ENCODE measurements around the gene TSFM. TPM values are rescaled to one million over a fixed set of nuclear protein-coding genes. Genes with fewer than 3 reads are reported as not detected.
A peak's percentile ranks its signal among the peaks of the same experiment; 100 is the strongest.

TSFM gene
- 10 to 100 TPM; 35.9 to 50.2 TPM for total RNA-seq

- Mint-ChIP-seq H3K36me3 (peaks cover 8 to 13% of the 10 kb centered on the region in 2 donors), H3K27ac (peak within 1 kb of the TSS; percentile 93 to 97), H3K9me3 (no peaks in the 10 kb centered on the region)
- ATAC-seq, result peak; percentile 85 to 94
- DNase-seq (ENCODE audit: low spot score in 2 of 2), result peak; percentile 93 to 97
Measured at GRCh38 chr12:57782608-57783465, at the start of gene TSFM. Gene TSFM, plus strand, starts transcription at chr12:57782787. Its CDS starts 15 bp downstream, at chr12:57782802.

GRCh38 chr12:57733928-57734327, 48.7 kb upstream of the TSFM start:
- no peak overlapping the region for H3K27ac Mint-ChIP-seq
- ATAC-seq (no peak), DNase-seq (ENCODE audit: low spot score in 2 of 2) (no peak)
- H3K36me3 Mint-ChIP-seq, result peaks cover 5 to 23% of the 10 kb centered on the region in 2 donors
- no peaks in the 10 kb centered on the region for H3K9me3 Mint-ChIP-seq

GRCh38 chr12:57734591-57734990, 48.0 kb upstream of the TSFM start:
- DNase-seq (ENCODE audit: low spot score in 2 of 2) (no peak), ATAC-seq (no peak)
- Mint-ChIP-seq H3K27ac (peak overlapping the region; percentile 2 to 20), H3K9me3 (no peaks in the 10 kb centered on the region), H3K36me3 (peaks cover 5 to 28% of the 10 kb centered on the region in 2 donors)

GRCh38 chr12:57735198-57735855, 47.3 kb upstream of the TSFM start:
- DNase-seq (ENCODE audit: low spot score in 2 of 2), result no peak
- H3K9me3 Mint-ChIP-seq, result no peaks in the 10 kb centered on the region
- peak overlapping the region; percentile 20 to 31 for H3K27ac Mint-ChIP-seq
- H3K36me3 Mint-ChIP-seq, result peaks cover 5 to 28% of the 10 kb centered on the region in 2 donors
- ATAC-seq, result no peak

- Mint-ChIP-seq H3K36me3 (peaks cover 5 to 24% of the 10 kb centered on the region in 2 donors), H3K27ac (no peak overlapping the region), H3K9me3 (no peaks in the 10 kb centered on the region)
- no peak for DNase-seq (ENCODE audit: low spot score in 2 of 2)
- ATAC-seq, result no peak
Measured at GRCh38 chr12:57735952-57736740, 46.4 kb upstream of the TSFM start.

- ATAC-seq (no peak), DNase-seq (ENCODE audit: low spot score in 2 of 2) (no peak)
- peaks cover 0 to 18% of the 10 kb centered on the region in 2 donors for H3K36me3 Mint-ChIP-seq
- no peaks in the 10 kb centered on the region for H3K9me3 Mint-ChIP-seq
- peak overlapping the region in 1 of 2 donors; percentile 22 for H3K27ac Mint-ChIP-seq
Measured at GRCh38 chr12:57736741-57737466, 45.7 kb upstream of the TSFM start.

- Mint-ChIP-seq H3K36me3 (peaks cover 0 to 11% of the 10 kb centered on the region in 2 donors), H3K27ac (no peak overlapping the region), H3K9me3 (no peaks in the 10 kb centered on the region)
- ATAC-seq (no peak), DNase-seq (ENCODE audit: low spot score in 2 of 2) (no peak)
Measured at GRCh38 chr12:57737467-57738460, 44.8 kb upstream of the TSFM start.

GRCh38 chr12:57738661-57739237, 43.8 kb upstream of the TSFM start, which contains the start of gene AGAP2:
Gene AGAP2, minus strand, starts transcription at chr12:57738742. Its CDS starts 496 bp downstream, at chr12:57738246.
- peak within 1 kb of the TSS; percentile 43 to 61 for H3K27ac Mint-ChIP-seq
- H3K36me3 Mint-ChIP-seq, result peaks cover 0 to 11% of the 10 kb centered on the region in 2 donors
- no peak for DNase-seq (ENCODE audit: low spot score in 2 of 2)

GRCh38 chr12:57739387-57739786, 43.2 kb upstream of the TSFM start:
- no peak for DNase-seq (ENCODE audit: low spot score in 2 of 2)
- H3K27ac Mint-ChIP-seq, result peak overlapping the region; percentile 43 to 61
- H3K9me3 Mint-ChIP-seq, result no peaks in the 10 kb centered on the region
- no peak for ATAC-seq
- peaks cover 0 to 11% of the 10 kb centered on the region in 2 donors for H3K36me3 Mint-ChIP-seq

More at GRCh38 chr12:57738661-57739237, 43.8 kb upstream of the TSFM start, which contains the start of gene AGAP2:
- ATAC-seq, result no peak
- no peaks in the 10 kb centered on the region for H3K9me3 Mint-ChIP-seq

- ATAC-seq, result no peak
- no peak for DNase-seq (ENCODE audit: low spot score in 2 of 2)
- Mint-ChIP-seq H3K9me3 (no peaks in the 10 kb centered on the region), H3K36me3 (peaks cover 0 to 15% of the 10 kb centered on the region in 2 donors), H3K27ac (peak overlapping the region in 1 of 2 donors; percentile 94)
Measured at GRCh38 chr12:57739914-57740538, 42.6 kb upstream of the TSFM start.

GRCh38 chr12:57740656-57741412, 41.8 kb upstream of the TSFM start:
- H3K36me3 Mint-ChIP-seq, result peaks cover 0 to 22% of the 10 kb centered on the region in 2 donors
- no peaks in the 10 kb centered on the region for H3K9me3 Mint-ChIP-seq
- peak overlapping the region; percentile 72 to 94 for H3K27ac Mint-ChIP-seq
- peak; percentile 55 to 65 for ATAC-seq
- DNase-seq (ENCODE audit: low spot score in 2 of 2), result peak in 1 of 2 donors; percentile 65

- DNase-seq (ENCODE audit: low spot score in 2 of 2) (no peak), ATAC-seq (no peak)
- Mint-ChIP-seq H3K9me3 (no peaks in the 10 kb centered on the region), H3K36me3 (peaks cover 0 to 26% of the 10 kb centered on the region in 2 donors), H3K27ac (peak overlapping the region; percentile 93 to 94)
Measured at GRCh38 chr12:57741413-57741789, 41.2 kb upstream of the TSFM start.

- H3K36me3 Mint-ChIP-seq, result peaks cover 0 to 21% of the 10 kb centered on the region in 2 donors
- DNase-seq (ENCODE audit: low spot score in 2 of 2) (peak; percentile 71 to 82), ATAC-seq (peak; percentile 75 to 80)
- peak overlapping the region; percentile 93 to 94 for H3K27ac Mint-ChIP-seq
- no peaks in the 10 kb centered on the region for H3K9me3 Mint-ChIP-seq
Measured at GRCh38 chr12:57741844-57742738, 40.5 kb upstream of the TSFM start.
